ENCODE results near the gene SLC17A9.

Gene SLC17A9

DNA sequence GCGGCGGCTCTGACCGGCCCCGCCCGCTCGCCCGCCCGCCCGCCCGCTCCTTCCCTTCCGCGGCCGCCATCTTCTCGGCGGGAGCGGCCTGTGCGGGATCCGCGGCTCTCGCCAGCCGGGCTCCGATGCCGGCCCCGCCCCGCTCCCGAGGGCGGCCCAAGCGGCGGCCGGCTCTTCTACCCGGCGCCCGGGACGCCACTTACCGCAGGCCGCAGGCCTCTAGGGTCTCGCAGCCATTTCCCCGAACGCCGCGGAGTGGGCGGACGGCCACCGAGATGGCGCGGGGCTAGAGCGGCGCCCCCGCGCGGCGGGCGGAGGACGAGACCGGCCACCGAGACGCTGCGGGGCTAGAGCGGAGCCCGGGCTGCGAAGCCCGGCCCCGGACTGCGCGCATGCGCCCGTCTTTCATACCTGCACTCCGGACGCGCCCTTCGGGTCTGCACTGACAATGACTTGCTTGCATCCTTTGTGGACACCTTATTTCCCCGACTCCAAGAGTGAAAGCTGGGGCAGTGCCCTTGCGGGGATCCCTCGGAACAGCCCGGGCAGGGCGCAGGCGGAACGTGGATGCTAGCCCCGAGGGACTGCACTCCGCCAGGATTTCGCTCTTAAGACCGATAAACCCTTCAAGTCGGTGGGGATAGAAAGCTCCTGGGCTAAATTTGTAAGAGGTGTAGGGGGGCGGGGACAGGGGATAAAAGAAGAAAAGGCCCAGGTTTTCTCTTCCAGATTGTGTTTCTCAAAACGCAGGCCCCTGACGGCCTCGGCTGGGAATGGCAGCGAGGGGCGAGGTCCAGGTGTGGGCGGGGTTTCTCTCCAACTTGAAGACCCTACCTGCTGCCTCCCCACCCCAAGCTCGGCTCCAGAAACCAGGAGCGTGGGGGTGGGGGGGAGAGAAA is 26.0 kb upstream of the SLC17A9 start, which contains the start of gene DIDO1:
TSS of gene DIDO1 (minus strand) at position 277 of the 899 bp plus-strand sequence.
- Mint-ChIP-seq H3K4me3 (peak within 1 kb of the TSS; percentile 94), H3K27ac (peak within 1 kb of the TSS; percentile 95), H3K9me3 (no peaks in the 10 kb centered on the region), H3K4me1 (peaks cover 76% of the 10 kb centered on the region), H3K36me3 (no peaks in the 10 kb centered on the region), H3K27me3 (no peaks in the 10 kb centered on the region)
- ATAC-seq, result peak; percentile 95

DNA sequence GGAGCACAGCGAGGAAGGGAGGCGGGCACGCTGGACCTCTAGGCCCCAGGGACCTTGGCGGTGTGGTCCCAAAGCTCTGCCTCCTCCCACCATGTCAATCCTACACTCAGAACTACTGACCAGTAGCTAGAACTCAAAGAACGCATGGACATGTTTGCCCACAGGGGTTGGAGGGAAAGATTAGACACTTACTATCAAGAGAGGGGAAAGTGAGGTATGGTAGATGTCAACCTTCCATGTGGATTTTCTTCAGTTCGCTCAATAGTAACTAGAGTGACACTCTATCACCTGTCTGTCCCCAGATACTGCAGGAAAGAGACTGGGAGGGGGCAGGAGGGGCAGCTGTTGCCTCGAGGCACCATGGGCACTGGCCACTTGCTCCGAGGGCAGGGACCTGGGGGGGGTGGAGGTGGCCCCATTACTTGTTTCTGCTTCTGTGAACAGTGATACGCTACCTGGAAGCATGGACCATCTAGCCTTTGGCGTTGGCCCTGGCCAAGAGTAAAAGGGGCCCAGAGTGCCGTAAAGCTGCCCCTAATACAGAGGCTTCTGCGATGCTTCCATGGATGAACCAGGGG is 25.3 kb upstream of the SLC17A9 start:
- Mint-ChIP-seq H3K4me3 (peak overlapping the region; percentile 94), H3K27ac (peak overlapping the region; percentile 95), H3K4me1 (peaks cover 79% of the 10 kb centered on the region), H3K27me3 (no peaks in the 10 kb centered on the region), H3K9me3 (no peaks in the 10 kb centered on the region), H3K36me3 (no peaks in the 10 kb centered on the region)
- ATAC-seq, result no peak

DNA sequence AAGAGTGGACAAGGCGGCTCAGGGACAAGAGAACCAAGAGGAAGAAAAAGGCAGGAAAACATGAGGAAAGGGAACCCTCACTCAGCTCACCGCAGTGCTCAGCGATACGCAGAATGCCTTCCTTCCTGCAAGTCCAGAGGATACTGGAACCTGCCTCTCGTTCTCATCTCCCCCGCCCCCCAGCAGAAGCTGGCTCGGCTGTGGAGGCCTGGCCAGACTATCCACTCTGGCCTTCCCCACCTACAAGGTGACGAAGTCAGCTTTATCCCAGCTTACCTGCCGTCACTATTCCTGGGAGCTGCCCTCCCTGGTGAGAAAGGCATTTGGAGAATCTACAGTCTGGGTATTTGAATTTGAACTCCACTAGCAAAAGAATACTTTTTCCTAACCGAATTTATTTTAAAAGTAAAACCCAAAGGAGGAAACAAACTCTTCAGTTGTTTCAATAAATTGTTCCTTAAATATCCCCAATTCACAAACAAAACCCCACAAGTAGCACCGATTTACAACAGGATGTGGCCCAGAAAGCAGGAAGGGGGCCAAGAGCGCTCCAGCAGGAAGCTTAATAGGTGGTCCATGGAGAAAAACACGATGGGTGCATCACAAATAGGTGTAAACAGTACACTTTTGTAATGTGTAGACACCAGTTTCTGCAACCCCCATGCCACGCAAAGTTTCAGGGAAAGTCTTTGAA is 24.1 kb upstream of the SLC17A9 start:
- no peaks in the 10 kb centered on the region for H3K9me3 Mint-ChIP-seq
- peak overlapping the region; percentile 95 for H3K27ac Mint-ChIP-seq
- ATAC-seq, result no peak
- peak overlapping the region; percentile 92 for H3K4me3 Mint-ChIP-seq
- H3K27me3 Mint-ChIP-seq, result no peaks in the 10 kb centered on the region
- H3K4me1 Mint-ChIP-seq, result peaks cover 72% of the 10 kb centered on the region
- no peaks in the 10 kb centered on the region for H3K36me3 Mint-ChIP-seq

- peak overlapping the region; percentile 95 for H3K27ac Mint-ChIP-seq
- no peaks in the 10 kb centered on the region for H3K27me3 Mint-ChIP-seq
- no peaks in the 10 kb centered on the region for H3K9me3 Mint-ChIP-seq
- peak; percentile 55 for ATAC-seq
- H3K4me3 Mint-ChIP-seq, result peak overlapping the region; percentile 92
- no peaks in the 10 kb centered on the region for H3K36me3 Mint-ChIP-seq
- H3K4me1 Mint-ChIP-seq, result peaks cover 68% of the 10 kb centered on the region
These were observed 23.4 kb upstream of the SLC17A9 start for GRCh38 chr20:62929051-62929538.

DNA sequence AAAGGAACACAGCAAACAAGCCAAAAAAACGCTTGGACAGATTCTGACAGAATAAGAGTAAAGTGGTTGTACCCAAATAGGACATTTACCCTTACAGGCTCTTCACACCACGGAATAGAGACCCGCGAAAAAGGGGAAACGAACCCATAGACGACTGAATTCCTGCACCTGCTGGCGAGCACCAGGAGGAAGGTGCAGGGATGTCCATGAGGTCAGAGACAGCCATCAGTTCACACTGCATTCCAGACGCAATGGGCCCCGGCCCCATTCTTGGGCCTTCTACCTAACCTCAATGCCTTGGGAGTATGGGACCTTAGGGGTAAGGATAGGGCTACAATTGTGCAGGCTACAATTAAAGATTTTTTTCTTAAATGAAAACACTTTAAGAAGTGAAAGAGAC is 21.0 kb upstream of the SLC17A9 start:
- H3K27me3 Mint-ChIP-seq, result no peaks in the 10 kb centered on the region
- H3K4me3 Mint-ChIP-seq, result no peak overlapping the region
- H3K36me3 Mint-ChIP-seq, result no peaks in the 10 kb centered on the region
- ATAC-seq, result no peak
- peaks cover 52% of the 10 kb centered on the region for H3K4me1 Mint-ChIP-seq
- no peaks in the 10 kb centered on the region for H3K9me3 Mint-ChIP-seq
- H3K27ac Mint-ChIP-seq, result no peak overlapping the region

GRCh38 chr20:62933966-62934365 is 18.5 kb upstream of the SLC17A9 start:
- no peaks in the 10 kb centered on the region for H3K36me3 Mint-ChIP-seq
- H3K4me1 Mint-ChIP-seq, result peaks cover 34% of the 10 kb centered on the region
- H3K27me3 Mint-ChIP-seq, result no peaks in the 10 kb centered on the region
- H3K4me3 Mint-ChIP-seq, result no peak overlapping the region
- no peak overlapping the region for H3K27ac Mint-ChIP-seq
- H3K9me3 Mint-ChIP-seq, result no peaks in the 10 kb centered on the region
- no peak for ATAC-seq

GRCh38 chr20:62935204-62935967 is 17.1 kb upstream of the SLC17A9 start:
- no peak for ATAC-seq
- no peaks in the 10 kb centered on the region for H3K9me3 Mint-ChIP-seq
- no peaks in the 10 kb centered on the region for H3K27me3 Mint-ChIP-seq
- peaks cover 37% of the 10 kb centered on the region for H3K4me1 Mint-ChIP-seq
- no peak overlapping the region for H3K27ac Mint-ChIP-seq
- peaks cover 6% of the 10 kb centered on the region for H3K36me3 Mint-ChIP-seq
- H3K4me3 Mint-ChIP-seq, result no peak overlapping the region

DNA sequence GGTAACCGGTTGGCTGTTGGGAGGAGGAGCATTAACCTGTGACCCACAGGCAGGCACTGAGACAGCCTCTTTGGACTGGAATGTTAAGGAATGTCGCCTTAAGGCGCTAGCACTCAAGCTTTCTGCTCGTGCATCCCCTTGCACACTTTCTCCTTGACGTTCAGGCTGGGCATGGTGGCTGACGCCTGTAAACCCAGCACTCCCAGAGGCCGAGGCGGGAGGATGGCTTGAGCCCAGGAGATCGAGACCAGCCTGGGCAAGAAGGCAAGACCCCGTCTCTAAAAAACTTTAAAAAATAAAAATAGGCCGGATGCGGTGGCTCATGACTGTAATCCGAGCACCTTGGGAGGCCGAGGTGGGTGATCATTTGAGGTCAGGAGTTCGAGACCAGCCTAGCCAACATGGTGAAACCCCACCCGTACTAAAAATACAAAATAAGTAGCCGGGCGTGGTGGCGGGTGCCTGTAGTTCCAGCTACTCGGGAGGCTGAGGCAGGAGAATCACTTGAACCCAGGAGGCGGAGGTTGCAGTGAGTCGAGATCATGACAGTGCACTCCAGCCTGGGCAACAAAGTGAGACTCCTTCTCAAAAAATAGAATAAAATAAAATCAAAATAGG is 16.4 kb upstream of the SLC17A9 start:
- no peak for ATAC-seq
- H3K4me1 Mint-ChIP-seq, result peaks cover 36% of the 10 kb centered on the region

GRCh38 chr20:62937268-62938104 is 15.0 kb upstream of the SLC17A9 start:
- no peaks in the 10 kb centered on the region for H3K9me3 Mint-ChIP-seq
- peak overlapping the region; percentile 87 for H3K4me3 Mint-ChIP-seq
- H3K4me1 Mint-ChIP-seq, result peaks cover 37% of the 10 kb centered on the region
- peaks cover 19% of the 10 kb centered on the region for H3K36me3 Mint-ChIP-seq
- peak; percentile 95 for ATAC-seq
- H3K27ac Mint-ChIP-seq, result no peak overlapping the region
- no peaks in the 10 kb centered on the region for H3K27me3 Mint-ChIP-seq

More for the DNA sequence above, 16.4 kb upstream of the SLC17A9 start:
- peak overlapping the region; percentile 87 for H3K4me3 Mint-ChIP-seq
- H3K9me3 Mint-ChIP-seq, result no peaks in the 10 kb centered on the region
- H3K27ac Mint-ChIP-seq, result no peak overlapping the region
- H3K36me3 Mint-ChIP-seq, result peaks cover 6% of the 10 kb centered on the region
- no peaks in the 10 kb centered on the region for H3K27me3 Mint-ChIP-seq

- no peaks in the 10 kb centered on the region for H3K9me3 Mint-ChIP-seq
- ATAC-seq, result peak; percentile 80
- H3K27ac Mint-ChIP-seq, result no peak within 1 kb of the TSS
- H3K4me1 Mint-ChIP-seq, result peaks cover 37% of the 10 kb centered on the region
- peaks cover 27% of the 10 kb centered on the region for H3K36me3 Mint-ChIP-seq
- H3K4me3 Mint-ChIP-seq, result peak within 1 kb of the TSS; percentile 87
- no peaks in the 10 kb centered on the region for H3K27me3 Mint-ChIP-seq
These were observed 14.2 kb upstream of the SLC17A9 start, which contains the start of gene GID8 for GRCh38 chr20:62938105-62938888. TSS of gene GID8 (plus strand) at chr20:62938147. CDS start at chr20:62941503, 3,356 bp downstream.

DNA sequence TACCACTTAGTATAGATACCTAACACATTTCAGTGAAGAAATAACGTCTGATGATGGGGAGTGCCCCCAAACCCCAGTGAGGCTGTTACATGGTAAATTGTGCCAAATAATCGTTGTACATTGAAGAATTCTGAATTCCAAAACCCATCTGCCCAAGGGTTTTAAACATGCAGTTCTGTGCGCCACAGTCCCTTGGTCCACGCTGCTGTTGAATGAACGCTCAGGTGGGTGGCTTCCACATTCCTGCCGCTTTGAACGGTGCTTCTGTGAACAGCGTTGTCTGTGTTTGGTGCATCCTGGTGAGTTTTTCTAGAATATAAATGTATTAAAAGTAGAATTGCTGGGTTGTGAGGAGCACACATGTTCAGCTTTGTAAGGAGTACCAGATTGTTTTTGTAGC is 11.6 kb upstream of the SLC17A9 start:
- no peaks in the 10 kb centered on the region for H3K27me3 Mint-ChIP-seq
- no peak overlapping the region for H3K4me3 Mint-ChIP-seq
- ATAC-seq, result no peak
- no peaks in the 10 kb centered on the region for H3K9me3 Mint-ChIP-seq
- H3K36me3 Mint-ChIP-seq, result peaks cover 43% of the 10 kb centered on the region
- peaks cover 37% of the 10 kb centered on the region for H3K4me1 Mint-ChIP-seq
- no peak overlapping the region for H3K27ac Mint-ChIP-seq

DNA sequence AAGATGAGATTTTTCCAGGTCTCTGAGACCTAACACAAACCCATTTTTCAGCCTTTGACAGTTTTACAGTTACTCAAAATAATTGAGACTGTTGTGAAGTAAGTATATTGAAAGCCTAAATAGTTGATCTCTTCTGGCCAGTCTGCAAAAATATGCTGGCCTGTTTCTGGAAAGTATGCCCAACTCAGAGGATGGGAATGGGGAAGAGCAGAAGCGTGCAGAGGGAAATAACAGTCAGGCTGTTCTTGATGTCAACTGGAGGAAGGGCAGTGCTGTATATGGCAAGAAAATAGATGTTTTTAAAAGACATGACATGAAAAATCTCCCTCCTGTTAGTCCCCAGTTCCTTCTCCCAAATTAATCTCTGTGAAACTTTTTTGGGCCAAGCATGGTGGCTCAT is 10.7 kb upstream of the SLC17A9 start:
- H3K27me3 Mint-ChIP-seq, result no peaks in the 10 kb centered on the region
- H3K36me3 Mint-ChIP-seq, result peaks cover 48% of the 10 kb centered on the region
- ATAC-seq, result no peak
- H3K4me3 Mint-ChIP-seq, result no peak overlapping the region
- no peak overlapping the region for H3K27ac Mint-ChIP-seq
- peaks cover 37% of the 10 kb centered on the region for H3K4me1 Mint-ChIP-seq
- H3K9me3 Mint-ChIP-seq, result no peaks in the 10 kb centered on the region

DNA sequence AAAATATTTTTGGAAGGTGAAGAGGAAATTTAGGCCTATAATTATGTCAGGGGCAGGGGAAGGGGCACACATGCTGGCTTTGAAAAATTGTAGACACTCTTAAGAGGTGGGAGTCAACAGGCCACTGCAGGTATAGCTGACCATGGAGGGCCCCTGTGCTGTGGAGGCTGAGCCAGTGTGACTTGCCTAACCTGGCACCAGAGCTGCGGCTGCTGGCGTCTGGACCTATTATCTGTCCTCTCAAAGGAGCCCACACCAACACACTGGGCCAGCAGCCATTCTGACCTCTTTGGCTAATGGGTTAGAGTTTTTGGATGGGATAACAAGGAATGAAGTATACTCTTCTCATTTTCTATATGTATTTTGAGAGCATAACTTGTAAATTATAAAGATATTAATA is 10.1 kb upstream of the SLC17A9 start:
- no peak for ATAC-seq
- peaks cover 43% of the 10 kb centered on the region for H3K4me1 Mint-ChIP-seq
- H3K4me3 Mint-ChIP-seq, result no peak overlapping the region
- no peaks in the 10 kb centered on the region for H3K27me3 Mint-ChIP-seq
- H3K9me3 Mint-ChIP-seq, result no peaks in the 10 kb centered on the region
- peaks cover 55% of the 10 kb centered on the region for H3K36me3 Mint-ChIP-seq
- no peak overlapping the region for H3K27ac Mint-ChIP-seq

Measured in stimulated activated memory B cell treated with anti-CD40 and anti-IgM and Interleukin-4, amounts not matched to agents 10 μg/mL and 1 μg/mL and 100 μg/mL, for 72 hours (primary cell).